BJ (cell line): ENCODE results near the gene MTR. TPM values are rescaled to one million over a fixed set of nuclear protein-coding genes. Genes with fewer than 3 reads are reported as not detected.

Experiments used
- CTCF ChIA-PET: fragments of 350-600 bp; formaldehyde crosslinking; extraction: SDS; loops from one replicate; lab custom pipeline; 2021; ENCODE audit warnings: antibody characterized with exemption, inconsistent platforms; lab: Yijun Ruan, JAX
- POLR2A ChIA-PET: fragments of 300-600 bp; sonication (Branson Sonifier 250); formaldehyde crosslinking; extraction: SDS; loops from one replicate; lab custom pipeline; 2021; ENCODE audit warnings: antibody characterized with exemption; lab: Charles Lee
- DNase-seq: peaks from one replicate; pipeline ENCODE4 v3.0.0-alpha.2; 2011; ENCODE audit warnings: low read depth
- H3K27me3 ChIP-seq: 2 replicates; pipeline ENCODE4 v1.6.0; 2011; ENCODE audit warnings: low read length; ENCODE audit not compliant: control insufficient read depth, insufficient read depth
- H3K36me3 ChIP-seq: 2 replicates; pipeline ENCODE4 v1.5.1; 2011; ENCODE audit warnings: low read length; ENCODE audit not compliant: control insufficient read depth, insufficient read depth
- H3K4me3 ChIP-seq: 2 replicates; pipeline ENCODE4 v1.5.1; 2011; ENCODE audit warnings: low read depth, mild to moderate bottlenecking, control low read depth, low read length
- CTCF ChIP-seq: IDR thresholded peaks from 2 replicates; pipeline ENCODE4 v1.5.1; 2011; ENCODE audit warnings: low read depth, mild to moderate bottlenecking, control low read depth, inconsistent platforms, low read length, moderate library complexity; ENCODE audit not compliant: insufficient read depth
- polyA plus RNA-seq: library from polyadenylated mRNA; depleted of rRNA; stranded (reverse); fragments of >200 nt; gene quantifications from 2 replicates; pipeline ENCODE4 v1.2.3, GENCODE V29; 2011

Gene MTR
- polyA plus RNA-seq, 1 experiment = 5.3 TPM

DNA sequence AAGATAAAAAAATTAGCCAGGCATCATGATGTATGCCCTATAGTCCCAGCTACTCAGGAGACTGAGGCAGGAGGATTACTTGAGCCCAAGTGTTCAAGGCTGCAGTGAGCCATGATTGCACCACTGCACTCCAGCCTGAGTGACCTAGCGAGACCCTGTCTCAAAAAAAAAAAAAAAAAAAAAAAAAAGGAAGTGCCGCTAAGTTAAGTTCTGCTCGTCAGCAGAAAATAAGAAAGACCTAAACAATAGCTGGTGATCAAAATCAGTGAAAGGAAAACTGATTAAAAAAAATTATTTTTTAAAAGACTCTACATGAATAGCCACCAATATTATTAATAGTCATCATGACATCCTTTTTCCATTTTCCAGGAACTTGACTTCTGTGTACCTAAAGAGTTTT lies 44.2 kb upstream of the MTR start:
- no peaks in the 10 kb centered on the region for H3K27me3 ChIP-seq
- no peak for DNase-seq
- no peaks in the 10 kb centered on the region for H3K36me3 ChIP-seq
- no peak overlapping the region for H3K4me3 ChIP-seq
- CTCF ChIA-PET = interaction anchor here (1.4 to 4.0 kb wide), 2 partner anchors 9 to 636 kb away, joined by 4 to 17 read pairs; no protein-coding TSS in a partner anchor
- no peak for TF ChIP-seq CTCF
- POLR2A ChIA-PET = no interaction called here

DNA sequence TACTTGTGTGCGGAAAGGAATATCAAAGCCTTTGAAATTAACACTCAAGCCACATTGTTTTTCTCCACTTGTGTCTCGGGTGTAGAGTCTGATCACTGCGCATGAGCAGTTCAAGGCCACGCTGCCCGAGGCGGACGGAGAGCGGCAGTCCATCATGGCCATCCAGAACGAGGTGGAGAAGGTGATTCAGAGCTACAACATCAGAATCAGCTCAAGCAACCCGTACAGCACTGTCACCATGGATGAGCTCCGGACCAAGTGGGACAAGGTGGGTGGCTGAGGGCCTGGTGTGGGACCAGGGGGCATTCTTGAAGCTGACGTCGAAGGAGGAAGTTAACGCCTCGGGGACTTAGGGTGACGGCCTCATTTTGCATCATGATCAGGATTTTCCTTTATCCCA lies 43.7 kb upstream of the MTR start:
- Histone ChIP-seq H3K4me3 (no peak overlapping the region), H3K36me3 (no peaks in the 10 kb centered on the region), H3K27me3 (no peaks in the 10 kb centered on the region)
- ChIA-PET CTCF (interaction anchor here (1.4 to 4.0 kb wide), 2 partner anchors 8 to 636 kb away, joined by 4 to 17 read pairs; no protein-coding TSS in a partner anchor), POLR2A (no interaction called here)
- DNase-seq = no peak
- no peak for TF ChIP-seq CTCF

- no peak overlapping the region for H3K4me3 ChIP-seq
- no peaks in the 10 kb centered on the region for H3K27me3 ChIP-seq
- ChIA-PET CTCF (interaction anchor here (0.6 to 1.4 kb wide), 2 partner anchors 154 to 635 kb away, joined by 3 to 4 read pairs; no protein-coding TSS in a partner anchor), POLR2A (no interaction called here)
- no peak for TF ChIP-seq CTCF
- DNase-seq = no peak
- no peaks in the 10 kb centered on the region for H3K36me3 ChIP-seq
Measured at GRCh38 chr1:236751935-236752334, 43.2 kb upstream of the MTR start.

DNA sequence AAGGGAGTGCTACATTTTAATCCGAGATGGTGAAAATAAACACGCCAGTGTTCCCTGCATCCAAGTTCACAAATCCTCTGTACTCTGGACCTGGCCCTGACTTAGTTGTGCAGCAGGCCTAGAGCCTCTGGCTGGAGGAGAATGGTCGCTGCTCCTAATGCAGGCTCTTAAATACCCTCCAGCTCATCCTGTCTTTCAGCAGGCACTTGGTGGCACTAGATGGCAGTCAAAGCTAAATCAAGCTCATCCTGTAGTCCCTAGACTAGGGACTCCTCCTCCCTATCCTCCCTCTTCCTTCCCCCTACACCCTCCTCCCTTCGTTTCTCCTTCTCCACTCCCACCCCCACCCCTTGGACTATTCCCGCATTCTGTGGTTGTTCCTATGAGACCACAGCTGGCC lies 41.6 kb upstream of the MTR start:
- H3K36me3 ChIP-seq = no peaks in the 10 kb centered on the region
- ChIA-PET CTCF (interaction anchor here (0.8 to 2.3 kb wide), 3 partner anchors 113 to 640 kb away, joined by 3 to 7 read pairs (median 4); no protein-coding TSS in a partner anchor), POLR2A (no interaction called here)
- no peak overlapping the region for H3K4me3 ChIP-seq
- no peak for DNase-seq
- peak; percentile 26; the same call in 1 of the 2 replicates for TF ChIP-seq CTCF
- no peaks in the 10 kb centered on the region for H3K27me3 ChIP-seq

- CTCF ChIA-PET = interaction anchor here (0.8 to 2.3 kb wide), 4 partner anchors 113 to 639 kb away, joined by 3 to 7 read pairs (median 4); no protein-coding TSS in a partner anchor
- no peak overlapping the region for H3K4me3 ChIP-seq
- no peak for TF ChIP-seq CTCF
- DNase-seq = no peak
- POLR2A ChIA-PET = no interaction called here
- H3K36me3 ChIP-seq = no peaks in the 10 kb centered on the region
- H3K27me3 ChIP-seq = no peaks in the 10 kb centered on the region
Measured at GRCh38 chr1:236753964-236754363, 41.1 kb upstream of the MTR start.
